Ectodermal cell (in vitro differentiated cells): ENCODE results near the gene FH. TPM values are rescaled to one million over a fixed set of nuclear protein-coding genes. Genes with fewer than 3 reads are reported as not detected.

Experiments
- H3K27ac ChIP-seq: 2 replicates; pipeline ENCODE4 v1.7.0; 2013; ENCODE audit warnings: mild to moderate bottlenecking, low read depth, low read length; ENCODE audit not compliant: insufficient read depth, poor library complexity, severe bottlenecking
- H3K27me3 ChIP-seq: 2 replicates; pipeline ENCODE4 v1.7.0; 2013; ENCODE audit warnings: mild to moderate bottlenecking, low read length; ENCODE audit not compliant: insufficient read depth, control insufficient read depth, poor library complexity, severe bottlenecking
- H3K36me3 ChIP-seq: one replicate; pipeline ENCODE4 v1.7.0; 2013; ENCODE audit warnings: low read length; ENCODE audit not compliant: control insufficient read depth, insufficient read depth
- H3K4me1 ChIP-seq: one replicate; pipeline ENCODE4 v1.7.0; 2013; ENCODE audit warnings: low read length; ENCODE audit not compliant: control insufficient read depth, insufficient read depth
- H3K4me3 ChIP-seq: 2 replicates; pipeline ENCODE4 v1.7.0; 2013; ENCODE audit warnings: low read depth, low read length, control low read depth; ENCODE audit not compliant: insufficient read depth
- H3K9me3 ChIP-seq: 2 replicates; pipeline ENCODE4 v1.7.0; 2013; ENCODE audit warnings: mild to moderate bottlenecking, low read length, moderate library complexity; ENCODE audit not compliant: control insufficient read depth
- whole genome bisulfite sequencing, 2 experiments: methylation state at CpG; one replicate each; pipeline ENCODE4 v1.1.7; 2013; ENCODE audit warnings: missing lambda C conversion rate in 2 of 2; 5-methylcytosine and 5-hydroxymethylcytosine counted together
- polyA plus RNA-seq, 4 experiments: library from polyadenylated mRNA; stranded (reverse); fragments of 50-300 nt; gene quantifications; one replicate each; pipeline ENCODE4 v1.2.3, GENCODE V29; 2013

Gene FH
- 86.2 TPM for polyA plus RNA-seq (2013, experiment 1 of 4)
- 83.7 TPM for polyA plus RNA-seq (2013, experiment 2 of 4)
- polyA plus RNA-seq (2013, experiment 3 of 4) = 71.2 TPM
- polyA plus RNA-seq (2013, experiment 4 of 4) = 73.0 TPM

GRCh38 chr1:241519308-241520079 lies at the start of gene FH:
Gene FH (minus strand): TSS chr1:241519755. CDS start chr1:241519722, 33 bp downstream.
- peaks cover 18% of the 10 kb centered on the region for H3K27me3 ChIP-seq
- WGBS, 2 experiments = 0 to 1% methylated on average over 69 to 70 of the region's 70 CpGs
- H3K4me1 ChIP-seq = no peaks in the 10 kb centered on the region
- peaks cover 3% of the 10 kb centered on the region for H3K36me3 ChIP-seq
- H3K4me3 ChIP-seq = peak within 1 kb of the TSS; percentile 65
- no peaks in the 10 kb centered on the region for H3K9me3 ChIP-seq
- H3K27ac ChIP-seq = no peak within 1 kb of the TSS

GRCh38 chr1:241560849-241561187 lies 41.3 kb upstream of the FH start:
- Histone ChIP-seq H3K27ac (no peak overlapping the region), H3K27me3 (no peaks in the 10 kb centered on the region), H3K4me1 (no peaks in the 10 kb centered on the region), H3K9me3 (no peaks in the 10 kb centered on the region), H3K36me3 (no peaks in the 10 kb centered on the region), H3K4me3 (no peak overlapping the region)
- 89 to 91% methylated on average over 3 of the region's 3 CpGs for WGBS, 2 experiments

- Histone ChIP-seq H3K36me3 (no peaks in the 10 kb centered on the region), H3K27me3 (no peaks in the 10 kb centered on the region), H3K9me3 (no peaks in the 10 kb centered on the region), H3K4me1 (no peaks in the 10 kb centered on the region), H3K27ac (no peak overlapping the region), H3K4me3 (no peak overlapping the region)
- 93% methylated on average over 4 of the region's 4 CpGs for WGBS, 2 experiments
Observed at GRCh38 chr1:241560146-241560848, 40.7 kb upstream of the FH start.

GRCh38 chr1:241557551-241558193 lies 38.1 kb upstream of the FH start:
- no peaks in the 10 kb centered on the region for H3K27me3 ChIP-seq
- no peaks in the 10 kb centered on the region for H3K9me3 ChIP-seq
- no peak overlapping the region for H3K4me3 ChIP-seq
- WGBS, 2 experiments = 87 to 90% methylated on average over 5 of the region's 5 CpGs
- H3K4me1 ChIP-seq = no peaks in the 10 kb centered on the region
- no peak overlapping the region for H3K27ac ChIP-seq
- no peaks in the 10 kb centered on the region for H3K36me3 ChIP-seq

DNA sequence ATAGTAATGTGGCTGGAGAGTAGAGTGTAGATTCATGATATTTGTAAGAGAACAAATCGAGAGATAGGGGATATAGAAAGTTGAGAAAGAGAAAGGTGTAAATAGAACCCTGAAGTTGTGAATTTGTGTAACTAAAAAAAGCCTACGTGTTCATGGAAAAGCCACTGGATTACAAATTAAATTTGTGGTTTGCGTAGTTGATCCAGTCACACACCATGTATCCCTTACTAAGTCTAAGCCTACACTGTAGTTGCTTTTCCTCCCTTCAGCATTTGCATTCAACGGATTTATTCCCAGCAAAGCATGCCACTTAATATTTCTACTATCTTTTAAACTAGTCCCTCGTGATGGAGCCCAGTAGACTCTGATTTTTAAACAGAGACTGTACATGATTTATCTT lies 37.5 kb upstream of the FH start:
- Histone ChIP-seq H3K36me3 (no peaks in the 10 kb centered on the region), H3K4me3 (no peak overlapping the region), H3K27me3 (no peaks in the 10 kb centered on the region), H3K4me1 (no peaks in the 10 kb centered on the region), H3K9me3 (no peaks in the 10 kb centered on the region), H3K27ac (no peak overlapping the region)
- WGBS, 2 experiments = 93 to 95% methylated on average over 5 of the region's 5 CpGs

- Histone ChIP-seq H3K4me3 (no peak overlapping the region), H3K27ac (no peak overlapping the region), H3K4me1 (no peaks in the 10 kb centered on the region), H3K27me3 (no peaks in the 10 kb centered on the region), H3K36me3 (no peaks in the 10 kb centered on the region), H3K9me3 (no peaks in the 10 kb centered on the region)
- 91 to 96% methylated on average over 3 of the region's 3 CpGs for WGBS, 2 experiments
Observed at GRCh38 chr1:241555526-241555925, 36.0 kb upstream of the FH start.

- Histone ChIP-seq H3K36me3 (no peaks in the 10 kb centered on the region), H3K27ac (no peak overlapping the region), H3K4me1 (no peaks in the 10 kb centered on the region), H3K27me3 (no peaks in the 10 kb centered on the region), H3K9me3 (no peaks in the 10 kb centered on the region), H3K4me3 (no peak overlapping the region)
- WGBS, 2 experiments = 91 to 95% methylated on average over 7 of the region's 7 CpGs
Observed at GRCh38 chr1:241553886-241554592, 34.5 kb upstream of the FH start.

DNA sequence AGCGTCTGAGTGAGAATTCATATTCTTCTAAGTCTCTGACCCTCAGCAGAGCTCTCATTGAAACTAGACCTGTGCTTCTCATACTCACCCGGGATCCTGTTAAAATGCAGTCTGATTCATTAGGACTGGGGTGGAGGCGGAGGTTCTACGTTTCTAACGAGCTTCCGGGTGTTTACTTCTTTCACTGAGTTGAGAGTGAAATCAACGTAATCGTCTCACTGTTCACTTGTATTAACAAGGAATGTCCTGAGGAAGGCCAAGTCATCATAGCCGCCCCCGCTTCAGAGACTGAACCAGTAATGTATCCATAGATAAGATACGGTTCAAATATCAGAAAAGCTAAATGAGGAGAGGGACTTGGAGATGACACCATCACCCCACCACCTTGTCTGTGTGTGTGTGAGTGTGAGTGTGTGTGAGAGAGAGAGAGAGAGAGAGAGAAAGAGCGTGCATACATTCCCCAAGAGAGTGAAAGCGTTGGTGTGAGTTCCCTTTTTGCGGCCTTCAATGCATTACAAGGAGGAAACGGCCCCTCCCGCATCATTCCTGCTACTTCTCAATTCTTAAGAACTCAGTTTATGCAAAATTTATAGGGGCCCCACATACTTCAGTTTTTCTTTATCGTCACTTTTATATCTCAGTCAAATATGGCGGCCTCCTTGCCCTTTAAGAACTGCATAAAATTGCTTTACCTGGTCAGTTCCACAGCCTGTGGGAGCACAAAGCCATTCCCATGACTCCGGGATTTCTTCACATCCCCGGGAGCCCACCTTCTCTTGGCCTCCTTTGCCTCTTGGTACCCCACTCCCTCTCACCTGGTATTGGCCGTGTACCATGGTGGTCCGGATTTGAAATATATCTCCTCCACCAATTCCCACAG lies 32.4 kb upstream of the FH start:
- 92 to 94% methylated on average over 22 of the region's 22 CpGs for WGBS, 2 experiments
- H3K4me1 ChIP-seq = no peaks in the 10 kb centered on the region
- H3K9me3 ChIP-seq = no peaks in the 10 kb centered on the region
- H3K27ac ChIP-seq = no peak overlapping the region
- no peaks in the 10 kb centered on the region for H3K27me3 ChIP-seq
- H3K4me3 ChIP-seq = no peak overlapping the region
- no peaks in the 10 kb centered on the region for H3K36me3 ChIP-seq

- Histone ChIP-seq H3K27ac (no peak overlapping the region), H3K9me3 (no peaks in the 10 kb centered on the region), H3K4me3 (no peak overlapping the region), H3K27me3 (no peaks in the 10 kb centered on the region), H3K36me3 (no peaks in the 10 kb centered on the region), H3K4me1 (no peaks in the 10 kb centered on the region)
- WGBS, 2 experiments = 90 to 91% methylated on average over 1 of the region's 1 CpG
Observed at GRCh38 chr1:241550318-241550717, 30.8 kb upstream of the FH start.
